GM23338 (cell line): Measurements from ENCODE around the gene RPP25. TPM values are rescaled to one million over a fixed set of nuclear protein-coding genes. Genes with fewer than 3 reads are reported as not detected.
A peak's percentile ranks its signal among the peaks of the same experiment; 100 is the strongest.

Source experiments
- ATAC-seq: fragments of 200-7000 bp; cut with Tn5 transposase; 3 replicates; pipeline ENCODE4 v1.9.1; 2020
- DNase-seq: peaks from one replicate; pipeline ENCODE4 v3.0.0-alpha.2; 2015; ENCODE audit warnings: low spot score
- H2AFZ ChIP-seq: fragments of 200-600 bp; sonication (generic); 2 replicates; pipeline ENCODE4 v1.8.0; 2016; ENCODE audit warnings: antibody characterized with exemption, mild to moderate bottlenecking, moderate library complexity
- H3F3A ChIP-seq: fragments of 200-600 bp; sonication (generic); replicated peaks from 2 replicates; pipeline ENCODE4 v1.8.0; 2017; ENCODE audit warnings: antibody characterized with exemption, mixed run types, low read depth
- H3K27ac ChIP-seq: fragments of 200-600 bp; sonication (generic); 2 replicates; pipeline ENCODE4 v1.6.1; 2016; ENCODE audit warnings: low read depth
- H3K27me3 ChIP-seq: fragments of 200-600 bp; sonication (generic); 2 replicates; pipeline ENCODE4 v1.8.0; 2016; ENCODE audit warnings: mild to moderate bottlenecking, mixed run types, moderate library complexity; ENCODE audit not compliant: insufficient read depth
- H3K36me3 ChIP-seq: fragments of 200-600 bp; sonication (generic); 2 replicates; pipeline ENCODE4 v1.8.0; 2016; ENCODE audit warnings: mild to moderate bottlenecking; ENCODE audit not compliant: insufficient read depth
- H3K4me1 ChIP-seq: fragments of 200-600 bp; sonication (generic); 2 replicates; pipeline ENCODE4 v1.8.0; 2016; ENCODE audit warnings: mild to moderate bottlenecking, moderate library complexity; ENCODE audit not compliant: insufficient read depth
- H3K4me2 ChIP-seq: fragments of 200-600 bp; sonication (generic); 2 replicates; pipeline ENCODE4 v1.7.1; 2017; ENCODE audit warnings: mixed run types
- H3K4me3 ChIP-seq: fragments of 200-600 bp; sonication (generic); 2 replicates; pipeline ENCODE4 v1.6.1; 2016; ENCODE audit warnings: mixed run types
- H3K79me2 ChIP-seq: fragments of 200-600 bp; sonication (generic); replicated peaks from 2 replicates; pipeline ENCODE4 v1.8.0; 2017; ENCODE audit warnings: mild to moderate bottlenecking; ENCODE audit not compliant: insufficient read depth
- H3K9me2 ChIP-seq: fragments of 200-600 bp; sonication (generic); 2 replicates; pipeline ENCODE4 v1.8.0; 2017; ENCODE audit not compliant: insufficient read depth
- H4K20me1 ChIP-seq: fragments of 200-600 bp; sonication (generic); replicated peaks from 2 replicates; pipeline ENCODE4 v1.8.0; 2017; ENCODE audit warnings: mild to moderate bottlenecking; ENCODE audit not compliant: insufficient read depth
- H3K27ac Mint-ChIP-seq: 2 replicates; pipeline ENCODE4 v1.8.0; 2020; ENCODE audit warnings: inconsistent platforms, mild to moderate bottlenecking, moderate library complexity, mixed read lengths
- H3K27me3 Mint-ChIP-seq: 3 replicates; pipeline ENCODE4 v1.8.0; 2022; ENCODE audit warnings: low read depth, mild to moderate bottlenecking, moderate library complexity, mixed read lengths, inconsistent platforms; ENCODE audit not compliant: insufficient read depth, poor library complexity
- H3K36me3 Mint-ChIP-seq: 3 replicates; pipeline ENCODE4 v1.8.0; 2021; ENCODE audit warnings: low read depth, mild to moderate bottlenecking, inconsistent platforms, moderate library complexity, mixed read lengths
- H3K4me1 Mint-ChIP-seq: 3 replicates; pipeline ENCODE4 v1.8.0; 2020; ENCODE audit warnings: mild to moderate bottlenecking, inconsistent platforms, mixed read lengths
- H3K4me3 Mint-ChIP-seq: 3 replicates; pipeline ENCODE4 v1.8.0; 2021; ENCODE audit warnings: moderate library complexity, mild to moderate bottlenecking, inconsistent platforms, mixed read lengths
- H3K9me3 Mint-ChIP-seq: 3 replicates; pipeline ENCODE4 v1.8.0; 2020; ENCODE audit warnings: moderate library complexity, mild to moderate bottlenecking, inconsistent platforms, mixed read lengths
- CREB1 ChIP-seq: fragments of 250-450 bp; sonication (Bioruptor Pico); IDR thresholded peaks from 2 replicates; pipeline ENCODE4 v1.5.0; 2020; ENCODE audit warnings: low read depth, mild to moderate bottlenecking, moderate library complexity
- CTCF ChIP-seq, 2 experiments: fragments of 200-600 bp in 1 of 2; sonication (generic) in 1 of 2; conservative IDR thresholded peaks; 2 replicates each; pipeline versions ENCODE4 v1.5.1 to v1.6.1; 2016 to 2017; ENCODE audit warnings: antibody characterized with exemption in 2 of 2, low read depth in 2 of 2, mild to moderate bottlenecking in 2 of 2, moderate library complexity in 1 of 2
- ETS1 ChIP-seq: IDR thresholded peaks from 2 replicates; pipeline ENCODE4 v1.6.1; 2016; ENCODE audit warnings: antibody characterized with exemption
- EZH2 ChIP-seq: fragments of 200-600 bp; sonication (generic); IDR thresholded peaks from one replicate; pipeline ENCODE4 v1.8.0; 2017; ENCODE audit warnings: antibody characterized with exemption, mild to moderate bottlenecking, low read depth; ENCODE audit not compliant: unreplicated experiment
- EZH2phosphoT487 ChIP-seq: fragments of 200-600 bp; sonication (generic); IDR thresholded peaks from one replicate; pipeline ENCODE4 v1.8.1; 2018; ENCODE audit warnings: antibody characterized with exemption; ENCODE audit not compliant: unreplicated experiment
- JUNB ChIP-seq: IDR thresholded peaks from one replicate; pipeline ENCODE4 v1.6.1; 2016; ENCODE audit warnings: antibody characterized with exemption; ENCODE audit not compliant: unreplicated experiment
- REST ChIP-seq: IDR thresholded peaks from one replicate; pipeline ENCODE4 v1.6.1; 2018; ENCODE audit warnings: antibody characterized with exemption; ENCODE audit not compliant: unreplicated experiment
- ZNF114 ChIP-seq: fragments of 250-450 bp; sonication (Bioruptor Pico); IDR thresholded peaks from 2 replicates; pipeline ENCODE4 v1.5.0; 2020; ENCODE audit warnings: mild to moderate bottlenecking, moderate library complexity
- ZNF331 ChIP-seq: fragments of 250-450 bp; sonication (Bioruptor Pico); IDR thresholded peaks from 2 replicates; pipeline ENCODE4 v1.5.0; 2020; ENCODE audit warnings: low read depth, mild to moderate bottlenecking, moderate library complexity
- ZNF462 ChIP-seq: fragments of 250-450 bp; sonication (Bioruptor Pico); IDR thresholded peaks from 2 replicates; pipeline ENCODE4 v1.5.0; 2020; ENCODE audit warnings: mild to moderate bottlenecking, moderate library complexity
- polyA plus RNA-seq: library from polyadenylated mRNA; unstranded; fragments of >200 nt; fragmentation: Nextera tagmentation; extraction: Ambion mirVana; gene quantifications from 2 replicates; pipeline ENCODE4 v1.2.1, GENCODE V29; 2016
- total RNA-seq: library from RNA; depleted of rRNA; stranded (reverse); fragments of >200 nt; shearing (Covaris generic); gene quantifications from 2 replicates; pipeline ENCODE4 v1.2.3, GENCODE V29; 2014

Gene RPP25
- total and polyA plus RNA-seq, 2 experiments from 2014 or later: 14.8 to 18.8 TPM

- no peak for TF ChIP-seq ZNF462 (CRISPR knock-in tag)
- TF ChIP-seq CREB1 (CRISPR knock-in tag): no peak
Observed at GRCh38 chr15:74908635-74909034, 47.9 kb downstream of the RPP25 start (continued).

- DNase-seq: peak; percentile 34
- H3K9me3 Mint-ChIP-seq: peaks cover 6% of the 10 kb centered on the region; the same call in 2 of the 3 replicates
- Histone ChIP-seq H3F3A (peaks cover 1% of the 10 kb centered on the region; the same call in 1 of the 2 replicates), H3K36me3 (peaks cover 11% of the 10 kb centered on the region; the same call in 1 of the 2 replicates), H3K4me1 (peaks cover 6% of the 10 kb centered on the region), H3K27me3 (no peaks in the 10 kb centered on the region), H3K79me2 (peaks cover 13% of the 10 kb centered on the region), H2AFZ (peak overlapping the region; percentile 100), H3K9me2 (no peaks in the 10 kb centered on the region), H4K20me1 (peaks cover under 1% of the 10 kb centered on the region; the same call in 1 of the 2 replicates), H3K4me2 (peak overlapping the region; percentile 94), H3K27ac (no peak overlapping the region; the same call in 1 of the 2 replicates), H3K4me3 (peak overlapping the region; percentile 99)
- H3K4me3 Mint-ChIP-seq: peak overlapping the region; percentile 97
- H3K36me3 Mint-ChIP-seq: peaks cover 62% of the 10 kb centered on the region
- peak; percentile 6; the same call in 2 of the 3 replicates for ATAC-seq
- H3K4me1 Mint-ChIP-seq: peaks cover 16% of the 10 kb centered on the region
- peak overlapping the region; percentile 97 for H3K27ac Mint-ChIP-seq
- H3K27me3 Mint-ChIP-seq: peaks cover 7% of the 10 kb centered on the region
- TF ChIP-seq EZH2phosphoT487 (no peak), REST (no peak), EZH2 (no peak), ETS1 (no peak), ZNF331 (no peak), JUNB (no peak), ZNF114 (CRISPR knock-in tag) (no peak), CTCF (conservative IDR thresholded peaks at IDR 0.05; ENCODE audit: low read depth in 2 of 2) (no peak)
Observed at GRCh38 chr15:74907163-74907870, 49.3 kb downstream of the RPP25 start.
